Superior temporal gyrus (tissue), 1 donor: ENCODE measurements around the gene ALX1.
A peak's percentile ranks its signal among the peaks of the same experiment; 100 is the strongest.

ENCODE experiments used
- DNase-seq: peaks from one replicate; pipeline ENCODE4 v3.0.0-alpha.2; 2016; ENCODE audit errors: extremely low spot score

The ALX1 gene

DNA sequence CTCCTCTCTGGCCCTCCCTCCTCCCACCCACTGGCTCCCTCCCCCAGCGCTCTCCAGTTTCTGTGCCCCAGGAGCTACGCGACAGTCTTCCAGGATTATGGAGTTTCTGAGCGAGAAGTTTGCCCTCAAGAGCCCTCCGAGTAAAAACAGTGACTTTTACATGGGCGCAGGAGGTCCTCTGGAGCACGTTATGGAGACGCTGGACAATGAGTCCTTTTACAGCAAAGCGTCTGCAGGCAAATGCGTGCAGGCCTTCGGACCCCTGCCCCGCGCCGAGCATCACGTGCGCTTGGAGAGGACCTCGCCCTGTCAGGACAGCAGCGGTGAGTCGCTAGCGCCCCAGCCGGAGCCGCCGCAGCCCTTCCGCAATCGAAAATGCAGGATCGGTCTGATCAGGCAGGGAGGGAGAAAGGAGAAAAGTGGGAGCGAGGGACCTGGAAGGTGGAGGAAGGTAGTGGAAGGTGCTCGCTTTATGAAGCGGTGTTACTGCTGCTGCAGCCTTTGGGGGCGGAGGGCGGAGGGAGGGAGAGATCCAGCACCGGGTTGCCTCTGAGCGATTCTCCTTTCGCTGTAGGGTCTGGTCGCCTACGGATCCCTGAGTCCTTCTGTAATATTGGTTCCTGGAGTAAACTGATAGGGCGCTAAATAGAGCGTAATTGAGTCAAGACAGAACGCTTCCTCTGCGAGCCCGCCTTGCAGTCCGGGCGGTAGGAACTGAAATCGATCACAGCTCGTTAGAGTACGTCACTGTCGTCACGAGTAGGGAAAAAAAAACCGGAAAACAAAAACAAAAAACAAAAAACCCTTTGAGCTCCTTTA, at the start of gene ALX1:
Gene ALX1 (plus strand): TSS at position 56 of the 819 bp plus-strand sequence. CDS start 42 bp downstream, at position 98.
- DNase-seq: no peak

DNA sequence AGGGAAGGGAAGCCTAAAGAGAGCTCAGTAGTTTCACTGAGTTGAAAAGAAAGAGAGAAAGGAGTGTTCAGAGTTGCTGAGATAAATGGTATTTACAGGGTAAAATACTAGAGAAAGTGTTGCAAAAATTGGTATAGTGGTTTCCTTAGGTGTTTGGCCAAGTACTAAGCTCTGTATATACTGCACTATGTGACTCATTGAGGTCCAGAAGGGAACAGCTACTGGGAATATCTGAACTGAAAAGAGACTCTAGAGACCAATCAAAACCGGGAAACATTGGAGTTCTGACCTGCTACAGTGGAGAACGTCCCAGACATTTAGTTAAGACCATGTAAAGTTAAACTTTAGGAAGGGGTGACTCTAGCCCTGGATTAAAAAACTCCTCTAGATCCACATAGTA, 42.7 kb upstream of the ALX1 start:
- DNase-seq: no peak

DNA sequence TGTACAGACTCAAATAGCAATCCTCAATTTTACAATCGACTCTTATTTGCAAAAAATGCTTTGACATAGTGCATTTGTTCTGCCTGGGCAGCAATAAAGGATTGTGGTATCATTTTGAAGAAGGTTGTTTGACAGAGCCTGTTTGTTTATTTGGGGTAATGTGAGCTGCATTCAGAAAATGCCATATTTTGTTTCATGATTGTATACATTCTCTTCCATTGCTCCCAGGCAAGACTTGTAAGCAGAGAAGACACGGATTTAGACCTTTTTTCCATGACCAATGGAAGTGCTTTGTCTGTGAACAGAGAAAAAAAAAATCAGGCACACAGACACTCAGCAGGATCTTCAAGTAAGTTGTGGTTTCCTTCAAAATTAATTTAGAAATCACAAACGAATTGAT, 35.5 kb upstream of the ALX1 start:
- no peak for DNase-seq

DNA sequence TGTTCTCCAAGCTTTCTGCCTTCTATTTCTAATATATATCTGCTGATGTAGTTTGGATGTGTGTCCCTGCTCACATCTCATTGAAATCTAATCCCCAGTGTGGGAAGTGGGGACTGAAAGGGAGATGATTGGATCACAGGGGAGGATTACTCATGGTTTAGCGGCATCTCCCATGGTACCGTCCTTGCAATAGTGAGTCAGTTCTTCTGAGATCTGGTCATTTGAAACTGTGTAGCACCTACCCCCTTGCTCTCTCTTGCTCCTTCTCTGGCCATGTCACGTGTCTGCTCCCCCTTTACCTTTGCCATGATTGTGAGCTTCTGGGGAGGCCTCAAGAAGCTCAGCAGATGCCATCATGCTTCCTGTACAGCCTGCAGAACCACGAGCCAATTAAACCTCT, 26.2 kb upstream of the ALX1 start:
- DNase-seq: no peak

DNA sequence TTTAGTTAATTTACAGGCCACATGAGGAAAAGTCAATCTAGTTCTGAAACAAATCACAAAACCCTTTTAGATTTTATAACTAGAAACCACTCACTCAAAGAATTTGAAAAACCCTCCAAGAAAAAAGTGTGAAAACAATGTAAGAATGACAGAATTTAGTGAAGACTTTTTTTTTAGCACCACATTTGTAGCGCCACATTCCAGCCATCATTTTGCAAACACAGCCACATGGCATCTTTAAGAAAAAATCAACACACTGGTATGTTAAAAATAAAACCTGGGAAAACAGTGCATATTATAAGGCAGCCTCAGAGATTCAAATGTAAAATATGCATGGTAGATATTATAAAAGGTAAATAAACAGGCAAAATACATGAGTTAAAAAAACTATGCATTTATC, 22.3 kb upstream of the ALX1 start:
- no peak for DNase-seq

DNA sequence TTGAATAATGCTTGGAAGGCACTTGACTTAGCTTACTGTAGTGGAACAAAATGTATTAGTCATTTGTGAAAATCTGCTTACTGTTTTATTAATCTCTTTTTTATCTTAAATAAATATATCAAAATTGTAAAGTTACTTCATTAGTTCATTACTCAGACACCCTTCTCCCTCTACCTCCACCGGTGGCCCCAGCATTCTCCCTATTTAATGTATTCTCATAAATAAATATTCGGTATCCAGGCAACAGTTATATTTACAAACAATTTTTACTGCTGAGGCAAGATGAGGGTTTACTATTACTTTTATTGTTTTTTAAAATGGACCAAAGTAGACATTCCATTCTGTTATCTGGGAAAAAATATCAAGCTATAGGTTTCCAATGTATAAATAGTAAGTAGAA, 19.6 kb upstream of the ALX1 start:
- no peak for DNase-seq

DNA sequence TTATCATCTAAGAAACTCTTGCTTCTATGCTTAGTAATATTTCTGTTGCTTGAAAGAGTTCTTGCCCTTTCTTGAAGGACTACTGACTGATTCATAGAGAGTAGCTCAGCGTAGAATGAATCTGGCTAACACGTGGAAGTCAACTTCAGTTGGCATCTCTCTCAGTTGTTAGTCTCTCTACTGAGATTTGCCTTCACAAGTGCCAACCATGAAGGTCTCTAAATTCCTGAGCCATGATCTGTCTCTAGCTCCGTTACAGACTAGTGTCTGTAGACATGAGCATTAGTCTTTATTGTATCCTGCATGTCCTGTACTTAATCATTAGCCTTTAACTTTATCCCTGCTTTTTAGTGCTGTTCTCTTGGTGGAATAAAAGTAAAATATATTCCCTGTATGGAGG, 19.1 kb upstream of the ALX1 start:
- DNase-seq: no peak

DNA sequence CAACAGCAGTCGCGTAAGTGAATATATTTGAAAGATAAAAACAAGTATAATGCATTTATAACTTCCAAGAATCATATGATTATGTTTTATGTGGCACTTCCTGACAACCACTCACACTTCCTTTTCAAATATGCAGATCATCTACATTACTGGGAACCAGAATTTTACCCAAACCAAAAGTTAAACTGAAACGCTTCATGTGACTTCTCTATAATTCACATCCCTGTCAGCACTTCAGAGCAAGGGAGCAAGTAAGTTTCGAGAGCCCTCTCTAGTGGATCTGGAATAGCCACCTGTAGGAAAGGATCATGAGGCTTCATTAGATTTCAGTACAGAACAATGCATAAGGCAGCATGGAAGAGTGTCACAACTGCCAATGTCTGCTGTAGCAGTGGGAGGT, 13.7 kb upstream of the ALX1 start:
- DNase-seq: no peak

DNA sequence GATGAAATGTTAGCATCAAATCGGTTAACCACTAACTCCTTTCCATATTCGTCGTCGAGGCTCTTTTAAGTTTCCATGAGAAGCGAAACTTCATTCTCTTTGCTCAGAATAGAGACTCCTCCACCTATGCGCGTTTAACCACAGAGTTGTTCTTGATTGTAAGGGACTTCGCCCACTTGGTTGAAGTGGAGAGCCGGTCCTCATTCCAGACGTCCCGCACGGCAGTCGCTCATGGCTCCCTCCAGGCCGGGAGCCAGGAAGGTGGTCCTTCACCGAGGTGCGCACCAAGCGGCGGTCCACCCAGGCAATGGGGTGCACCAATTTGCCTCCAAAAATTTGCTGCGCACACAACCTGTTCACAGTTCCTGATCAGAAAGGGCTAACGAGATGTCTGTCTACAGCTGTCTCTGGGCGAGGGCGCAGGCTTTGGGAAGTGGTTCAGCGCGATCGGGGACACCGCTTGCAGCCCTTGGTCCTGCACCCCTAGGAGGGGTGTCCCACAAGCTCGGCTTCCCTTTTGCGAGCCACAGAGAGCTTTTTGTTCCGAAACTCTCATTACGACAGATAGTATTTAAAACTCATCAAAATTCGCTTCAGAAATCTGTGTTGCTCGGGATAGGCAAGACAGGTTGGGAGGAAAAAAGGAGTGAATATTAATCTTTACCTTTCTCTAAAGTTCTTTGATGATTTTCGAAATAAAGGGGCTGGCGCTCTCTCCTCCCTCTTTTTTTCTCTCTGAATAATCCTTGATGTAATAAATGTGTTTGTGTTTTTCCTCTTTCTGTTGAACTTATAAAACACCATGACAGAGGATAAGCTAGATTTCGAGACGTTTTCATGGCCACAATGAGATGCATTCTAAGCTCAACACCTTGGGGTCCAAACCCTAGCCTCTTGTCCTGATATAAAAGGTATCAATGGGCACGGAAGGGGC, 6.4 kb upstream of the ALX1 start:
- DNase-seq: no peak

DNA sequence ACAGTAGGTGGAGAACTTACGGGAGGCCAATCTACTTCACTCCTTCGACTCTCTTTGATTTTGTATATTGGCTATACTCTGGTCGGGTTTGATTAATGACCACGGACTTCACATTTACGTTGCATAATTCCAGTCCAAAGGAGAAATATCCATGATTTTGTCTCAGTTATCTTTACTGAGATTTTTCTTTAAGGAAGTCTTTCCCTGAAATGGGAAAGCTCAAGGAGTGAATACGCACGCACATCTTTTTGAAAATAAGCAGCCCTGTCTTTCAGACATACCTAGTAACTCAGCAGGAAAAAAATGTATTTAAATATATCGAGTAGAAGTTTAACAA, 5.7 kb upstream of the ALX1 start:
- no peak for DNase-seq

DNA sequence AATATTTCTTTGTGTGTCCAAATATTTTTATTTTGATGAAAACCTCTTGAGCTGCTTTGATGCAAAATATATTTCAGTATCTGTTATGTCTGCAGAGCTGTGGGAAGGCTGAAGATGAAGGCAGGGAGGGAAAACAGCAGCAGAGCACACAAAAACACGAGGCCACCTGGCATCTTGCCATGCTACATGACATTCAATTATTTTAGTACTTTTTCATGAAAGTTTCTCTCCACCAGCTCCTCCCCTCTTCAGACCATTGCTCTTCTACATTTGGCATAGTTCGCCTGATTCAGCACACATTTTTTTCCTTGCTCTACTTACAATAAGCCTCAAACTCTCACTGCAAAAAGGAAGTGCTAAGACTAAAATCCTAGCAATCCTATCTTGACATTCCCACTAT, 4.6 kb upstream of the ALX1 start:
- DNase-seq: no peak

DNA sequence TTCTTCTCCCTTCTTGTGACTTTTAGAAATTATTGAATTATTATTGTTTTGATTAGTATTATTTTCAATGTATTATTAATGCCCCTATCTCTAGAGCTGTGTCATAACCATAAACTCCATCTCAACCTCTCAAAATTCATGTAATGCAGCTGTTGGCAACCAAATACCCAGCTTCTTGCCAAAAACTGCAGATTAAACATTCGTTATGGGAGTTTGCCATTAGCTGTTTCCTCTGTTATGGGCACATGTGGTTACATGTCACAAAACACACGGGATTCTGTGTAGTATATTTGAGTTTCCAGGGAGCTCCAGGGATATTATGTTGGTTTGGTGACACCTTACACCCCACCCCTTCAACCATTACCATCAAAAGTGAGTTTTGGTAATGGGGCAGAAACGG, 2.8 kb upstream of the ALX1 start:
- no peak for DNase-seq

DNA sequence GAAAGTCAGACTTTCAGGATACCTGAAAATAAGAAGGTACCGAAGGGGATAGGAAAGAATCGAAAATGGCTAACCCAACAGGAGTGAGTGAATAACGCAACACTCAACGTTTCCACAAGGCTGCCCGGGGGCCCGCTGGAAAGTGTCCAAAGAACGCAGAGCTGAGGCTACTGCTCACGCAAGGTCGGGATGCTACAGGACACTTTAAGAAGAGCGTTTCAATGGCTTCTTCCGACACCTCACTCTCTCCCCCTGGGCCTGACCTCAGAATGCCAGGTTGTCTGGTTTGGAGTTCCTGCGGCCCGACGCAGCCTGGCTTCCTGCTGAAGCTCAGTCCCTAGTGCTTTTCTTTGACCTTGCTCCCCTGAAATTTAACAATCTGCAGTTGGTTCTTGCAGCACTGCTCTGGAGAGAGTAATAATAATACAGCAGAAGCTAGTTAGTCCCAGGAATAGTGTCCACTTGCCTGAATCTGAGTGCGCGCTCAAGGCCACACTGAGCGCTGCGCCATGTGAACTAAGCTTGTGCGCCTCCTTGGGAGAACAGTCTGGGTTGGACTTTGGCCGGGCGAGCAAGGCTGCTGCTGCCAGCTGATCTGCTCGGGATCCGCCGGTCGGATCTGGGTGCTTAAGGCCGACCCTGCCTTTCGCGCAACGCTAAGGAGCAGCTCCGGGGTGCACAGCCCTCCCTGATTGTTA, 2.0 kb upstream of the ALX1 start:
- DNase-seq: no peak

DNA sequence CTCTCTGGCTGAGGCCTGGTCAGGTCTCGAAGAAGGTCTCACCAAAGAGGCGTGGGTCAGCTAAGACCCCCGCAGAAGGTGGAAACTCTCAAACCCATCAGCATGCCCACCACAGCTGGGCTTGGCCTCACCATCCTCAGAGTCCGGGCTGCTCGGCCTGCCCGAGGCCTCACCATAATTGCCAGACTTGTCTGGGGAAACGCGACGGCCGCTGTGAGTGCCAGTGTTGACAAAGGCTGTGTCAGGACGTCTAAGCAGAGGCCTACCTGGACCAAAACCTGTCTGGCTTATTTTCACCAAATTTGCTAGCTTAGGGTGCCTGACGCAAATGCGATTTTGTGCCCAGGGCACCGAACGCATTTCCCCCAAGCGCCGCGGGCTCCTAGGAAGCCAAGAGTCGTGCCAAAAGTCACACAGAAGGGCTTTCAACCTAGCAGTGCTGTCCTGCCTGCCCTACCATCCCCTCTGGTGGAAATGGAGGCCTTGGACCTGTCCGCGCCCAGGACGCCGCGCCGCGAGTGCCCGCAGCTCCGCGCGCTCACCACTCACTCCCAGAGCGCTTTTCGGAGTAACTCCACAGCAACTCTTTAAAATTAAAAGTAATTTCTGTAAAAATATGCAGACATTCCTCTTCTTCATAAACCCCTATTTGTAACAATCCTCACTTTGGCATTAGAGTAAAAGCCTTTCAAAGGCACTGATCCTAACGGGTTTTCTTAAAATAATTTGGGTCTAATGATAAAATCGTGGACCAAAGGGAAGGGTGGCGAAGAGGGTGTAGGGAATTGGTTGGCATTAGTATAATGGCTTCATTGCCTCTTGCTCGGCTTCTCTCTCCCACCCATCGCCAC, 1.2 kb upstream of the ALX1 start:
- no peak for DNase-seq

DNA sequence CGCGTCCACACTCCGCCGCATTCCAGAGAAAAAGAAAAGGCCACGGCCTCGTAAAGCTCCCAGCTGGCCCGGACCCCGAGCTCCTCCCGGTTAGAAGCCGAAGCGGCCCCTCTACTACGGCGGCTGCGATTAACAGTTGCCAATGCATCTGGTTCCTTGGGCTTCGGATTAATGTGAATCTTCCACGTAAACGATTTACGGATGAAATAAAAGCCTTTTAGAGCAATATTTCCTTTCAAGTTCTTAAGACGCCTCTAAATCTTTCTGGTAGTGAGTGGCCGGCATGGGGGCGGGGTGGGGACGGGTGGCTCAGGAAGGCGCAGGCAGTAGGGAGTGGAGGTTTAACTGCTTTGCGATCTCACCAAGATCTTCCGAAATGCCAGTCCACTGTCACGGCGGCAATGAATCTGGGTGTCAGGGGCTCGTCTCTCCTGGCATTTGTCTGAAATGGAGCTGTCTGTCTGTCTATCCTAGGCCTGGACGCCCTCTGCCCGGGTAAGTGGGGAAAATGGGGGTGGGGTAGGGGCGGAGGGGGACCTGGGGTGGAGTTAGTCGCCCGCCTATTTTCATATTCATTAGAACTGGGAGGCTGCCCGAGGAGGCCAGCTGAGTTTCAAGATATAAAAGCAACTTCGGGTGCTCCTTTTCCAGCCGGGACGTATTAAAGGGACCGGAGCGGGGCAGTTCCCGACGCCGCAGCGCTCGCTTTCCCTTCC, 413 bp upstream of the ALX1 start:
- no peak for DNase-seq

DNA sequence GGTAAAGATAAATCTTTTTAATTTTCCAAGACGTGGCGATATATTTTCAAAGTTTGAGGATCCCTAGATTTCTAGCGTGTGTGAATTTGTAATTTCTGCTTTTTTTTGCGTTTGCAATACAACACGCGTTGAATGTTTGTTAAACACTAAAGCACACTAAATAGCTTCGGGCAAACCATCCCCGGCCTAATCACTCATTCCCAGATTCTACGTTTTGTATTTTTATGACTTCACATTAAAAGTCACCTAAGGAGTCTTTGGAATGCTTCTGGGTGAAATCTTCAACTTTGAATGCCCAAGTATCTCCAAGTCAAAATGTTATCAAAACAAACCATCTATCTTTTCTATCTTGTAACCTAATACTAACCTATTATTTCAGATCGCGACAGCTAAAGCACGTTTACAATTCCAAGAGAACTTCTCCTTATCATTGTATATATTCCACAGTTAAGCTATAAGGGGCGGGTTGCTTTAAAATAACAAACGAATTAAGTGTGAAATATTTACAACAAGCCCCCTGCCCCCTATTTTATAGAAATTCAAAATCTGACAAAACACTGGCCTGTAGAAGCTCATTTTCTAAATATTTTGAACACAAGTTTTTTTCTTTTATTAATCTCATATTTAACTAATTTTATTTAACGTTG, 1.1 kb downstream of the ALX1 start:
- peak; percentile 15 for DNase-seq

DNA sequence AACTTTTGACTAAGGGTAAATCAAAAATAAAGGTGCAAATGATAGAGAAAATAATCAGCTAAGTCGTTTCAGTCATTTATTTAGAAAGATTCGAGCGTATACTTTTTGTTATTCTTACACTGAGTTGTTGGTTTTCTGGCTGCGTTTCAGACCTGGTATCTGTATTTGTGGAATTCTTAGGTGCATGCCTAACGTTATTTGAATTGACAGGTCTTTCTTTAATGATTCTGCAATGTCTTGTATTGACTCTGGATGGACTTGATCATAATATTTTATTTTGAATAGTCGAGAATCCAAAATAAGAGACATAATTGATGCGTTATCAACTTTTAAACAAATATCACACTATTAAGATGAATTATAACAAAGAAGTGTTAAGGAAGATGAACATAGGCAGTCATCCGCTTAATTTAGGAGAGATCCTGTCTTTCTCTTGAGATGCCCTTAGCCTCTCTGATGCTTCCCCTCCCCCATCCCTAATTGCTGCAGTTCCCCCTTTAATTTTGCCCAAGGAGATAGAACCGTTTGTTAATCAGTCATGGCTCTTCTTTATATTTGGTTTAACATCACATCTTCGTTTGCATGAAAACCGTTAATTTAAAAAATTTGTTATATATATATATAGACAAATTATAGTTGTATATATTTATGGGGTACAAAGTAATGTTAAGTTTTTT, 1.8 kb downstream of the ALX1 start:
- DNase-seq: no peak

DNA sequence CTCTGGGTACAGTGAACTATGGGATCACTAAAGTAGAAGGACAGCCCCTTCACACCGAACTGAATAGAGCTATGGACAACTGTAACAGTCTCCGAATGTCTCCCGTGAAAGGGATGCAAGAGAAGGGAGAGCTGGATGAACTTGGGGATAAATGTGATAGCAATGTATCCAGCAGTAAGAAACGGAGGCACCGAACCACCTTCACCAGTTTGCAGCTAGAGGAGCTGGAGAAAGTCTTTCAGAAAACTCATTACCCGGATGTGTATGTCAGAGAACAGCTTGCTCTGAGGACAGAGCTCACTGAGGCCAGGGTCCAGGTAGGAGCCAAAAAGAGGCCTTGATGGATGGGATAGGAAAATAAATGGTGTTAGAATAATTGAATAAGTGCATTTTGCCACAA, 3.5 kb downstream of the ALX1 start:
- no peak for DNase-seq

DNA sequence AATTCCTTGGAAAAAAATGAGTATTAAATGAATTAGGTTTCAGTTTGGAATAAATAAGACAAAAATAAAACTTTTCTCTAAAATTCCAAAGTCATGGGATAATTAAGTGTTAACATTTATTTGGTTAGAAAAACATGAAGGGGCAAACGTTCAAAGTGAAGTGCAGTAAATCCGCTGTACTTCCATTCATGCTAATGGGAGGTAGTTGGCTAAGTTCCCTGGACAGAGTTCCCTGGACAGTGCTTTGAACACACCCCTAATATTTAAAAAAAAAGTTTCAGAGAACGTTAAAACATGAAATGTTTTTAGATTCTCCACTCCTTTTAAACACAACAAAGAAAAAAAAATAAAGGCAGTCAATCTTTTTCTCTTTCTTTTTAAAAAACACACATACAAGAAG, 16.3 kb downstream of the ALX1 start:
- DNase-seq: no peak

DNA sequence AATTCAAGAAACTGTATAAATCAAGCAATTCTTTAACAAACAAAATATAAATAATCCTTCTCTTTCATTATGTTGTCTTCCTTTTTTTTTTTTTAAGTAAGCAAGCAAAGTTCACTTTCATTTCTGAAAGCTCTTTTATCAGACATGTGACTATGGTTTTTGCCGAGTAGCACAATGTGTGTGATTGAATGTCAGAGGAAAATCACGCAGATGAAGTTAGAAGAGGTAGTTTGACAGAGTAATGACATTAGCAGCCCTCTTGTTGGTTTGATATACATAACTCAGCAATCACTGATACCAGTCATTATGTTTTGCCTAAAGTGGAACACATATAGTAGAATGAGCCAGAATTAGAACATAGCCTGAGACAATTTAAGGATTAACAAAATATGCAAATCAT, 19.0 kb downstream of the ALX1 start:
- DNase-seq: no peak
